Glomerular endothelial cell (primary cell): Measurements from ENCODE around the gene AK8. TPM values are rescaled to one million over a fixed set of nuclear protein-coding genes. Genes with fewer than 3 reads are reported as not detected.

Source experiments
- DNase-seq: peaks from one replicate; pipeline ENCODE4 v3.0.0-alpha.2; 2011; ENCODE audit warnings: low read depth, low spot score; ENCODE audit errors: extremely low read depth
- total RNA-seq: library from RNA; depleted of rRNA; stranded (reverse); fragments of >200 nt; gene quantifications from 2 replicates; pipeline ENCODE4 v1.2.3, GENCODE V29; 2015

AK8 gene
- total RNA-seq, 1 donor from 2014 or later: 1.5 TPM

DNA sequence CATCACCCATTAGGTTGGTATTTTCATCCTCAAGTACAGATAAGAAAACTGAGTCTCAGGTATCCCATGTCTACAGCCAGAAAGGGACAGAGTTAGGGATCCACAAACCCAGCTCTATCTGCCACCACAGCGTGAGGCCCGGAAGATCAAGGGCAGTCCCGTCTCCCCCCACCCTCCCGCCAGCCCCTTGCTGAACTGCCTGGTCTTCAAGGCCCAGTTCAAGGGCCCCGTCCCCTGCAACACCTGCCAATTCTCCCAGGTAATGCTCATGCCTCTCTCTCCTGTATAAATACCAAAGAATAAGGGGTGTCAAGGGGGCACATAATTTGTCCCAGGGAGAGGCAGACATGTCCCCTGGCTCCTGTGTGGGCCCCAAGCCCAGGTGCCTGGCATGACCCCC, 50.7 kb downstream of the AK8 start:
- no peak for DNase-seq

DNA sequence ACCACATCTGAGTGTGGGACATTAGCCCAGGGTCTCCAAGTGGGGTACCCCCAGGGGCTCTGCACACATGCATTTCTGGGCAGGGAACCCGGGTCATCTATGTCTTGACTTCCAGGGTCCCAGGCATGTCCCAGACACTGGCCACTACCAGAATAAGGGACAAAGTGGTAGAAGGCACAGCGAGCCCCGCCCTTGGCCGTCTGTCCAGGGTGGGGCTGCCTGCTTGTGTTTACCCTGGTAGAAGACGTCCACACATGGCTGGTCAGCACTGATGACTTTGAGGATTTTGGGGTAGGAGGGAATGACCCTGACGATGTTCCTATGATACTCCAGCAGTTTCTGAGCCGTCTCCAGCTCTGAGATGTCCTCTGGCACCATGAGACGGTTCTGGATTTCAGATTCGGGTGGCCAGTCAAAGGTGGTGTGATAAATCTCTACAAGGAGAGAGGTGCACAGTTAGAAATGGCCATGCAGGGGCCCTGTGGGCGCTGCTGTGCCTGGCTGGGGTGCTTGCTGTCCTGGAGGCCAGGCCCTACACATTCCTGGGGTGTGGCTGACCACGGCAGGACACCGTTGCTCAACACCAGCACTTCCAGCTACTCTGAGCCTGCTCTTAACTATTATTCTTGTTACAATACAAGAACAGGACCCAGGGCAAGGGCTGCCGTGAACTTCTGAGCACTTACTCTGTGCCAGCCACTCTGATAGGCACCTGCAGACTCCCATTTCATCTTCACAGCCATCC, 51.3 kb downstream of the AK8 start:
- DNase-seq: no peak

DNA sequence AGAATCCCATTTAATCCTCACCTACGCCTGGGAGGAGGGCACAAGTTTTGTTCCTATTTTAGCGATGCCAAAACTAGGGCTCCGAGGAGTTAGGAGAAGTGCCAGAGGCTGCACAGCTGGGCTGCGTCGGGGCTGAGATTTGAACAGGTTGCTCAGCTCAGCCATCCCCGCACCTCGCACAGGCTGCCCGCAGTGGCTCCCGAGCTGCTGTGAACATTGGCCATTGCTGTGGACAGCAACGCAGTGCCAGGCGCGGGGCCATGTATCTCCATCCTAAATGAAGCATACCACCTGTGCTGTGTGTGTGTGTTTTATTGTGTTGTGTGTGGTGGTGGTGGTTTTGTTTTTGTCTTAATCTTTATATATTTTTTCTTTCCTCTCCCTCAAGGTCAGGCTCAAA, 52.0 kb downstream of the AK8 start:
- DNase-seq: no peak

DNA sequence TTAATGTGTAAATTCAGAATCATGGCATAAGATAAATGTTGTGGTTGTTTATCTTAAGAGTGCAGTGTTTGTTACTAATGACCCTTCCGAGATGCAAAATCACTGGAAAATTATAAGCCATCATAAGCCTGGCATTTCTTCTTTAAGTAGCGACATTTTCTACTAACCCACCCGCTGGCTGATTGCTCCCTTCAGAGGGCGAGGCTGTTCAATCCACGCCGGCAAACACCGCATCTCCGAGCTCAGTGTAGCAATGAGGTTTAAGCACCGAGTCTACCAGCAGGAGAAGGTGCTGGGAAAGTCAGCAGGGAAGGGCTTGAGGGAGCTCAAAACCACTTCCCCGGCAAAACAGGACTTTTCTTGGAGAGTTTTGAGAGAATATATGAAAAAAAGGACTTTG, 52.7 kb downstream of the AK8 start:
- no peak for DNase-seq

DNA sequence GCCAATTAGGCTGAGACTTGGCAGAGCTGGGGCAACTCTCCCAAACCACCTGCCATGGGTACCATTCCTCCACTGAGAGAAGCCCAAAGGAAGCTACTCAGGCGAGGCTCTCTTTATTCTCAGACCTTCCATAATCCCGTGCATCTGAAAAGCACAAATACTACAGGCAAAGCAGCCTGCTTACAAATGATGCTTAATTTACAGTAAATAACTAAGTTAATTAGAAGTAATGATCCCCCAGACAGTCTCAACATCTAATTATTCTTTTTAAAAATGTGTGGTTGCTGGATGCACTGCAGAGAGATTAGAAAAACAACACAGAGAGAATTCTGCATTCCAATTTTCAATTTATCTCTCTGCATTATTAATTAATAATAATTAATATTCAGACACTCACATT, 53.1 kb downstream of the AK8 start:
- no peak for DNase-seq

DNA sequence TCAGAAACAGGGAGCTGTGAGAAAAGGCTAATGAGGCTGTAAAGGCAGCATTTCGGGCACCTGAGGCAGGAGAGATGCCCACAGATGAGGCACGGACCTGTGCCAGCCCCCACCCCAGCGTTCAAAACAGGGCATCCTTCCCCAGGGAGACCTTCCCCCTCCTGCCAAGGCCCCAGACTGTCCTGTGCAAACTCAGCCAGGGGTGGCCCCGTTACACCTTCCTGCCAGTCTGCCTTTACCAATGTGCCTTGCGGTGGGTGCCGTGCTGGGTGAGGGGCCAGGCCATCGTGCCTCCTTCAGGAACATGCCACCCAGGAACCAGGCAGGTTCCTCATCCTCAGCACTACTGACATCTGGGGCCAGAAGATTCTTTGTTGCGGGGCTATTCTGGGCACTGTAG, 53.9 kb downstream of the AK8 start:
- DNase-seq: no peak

DNA sequence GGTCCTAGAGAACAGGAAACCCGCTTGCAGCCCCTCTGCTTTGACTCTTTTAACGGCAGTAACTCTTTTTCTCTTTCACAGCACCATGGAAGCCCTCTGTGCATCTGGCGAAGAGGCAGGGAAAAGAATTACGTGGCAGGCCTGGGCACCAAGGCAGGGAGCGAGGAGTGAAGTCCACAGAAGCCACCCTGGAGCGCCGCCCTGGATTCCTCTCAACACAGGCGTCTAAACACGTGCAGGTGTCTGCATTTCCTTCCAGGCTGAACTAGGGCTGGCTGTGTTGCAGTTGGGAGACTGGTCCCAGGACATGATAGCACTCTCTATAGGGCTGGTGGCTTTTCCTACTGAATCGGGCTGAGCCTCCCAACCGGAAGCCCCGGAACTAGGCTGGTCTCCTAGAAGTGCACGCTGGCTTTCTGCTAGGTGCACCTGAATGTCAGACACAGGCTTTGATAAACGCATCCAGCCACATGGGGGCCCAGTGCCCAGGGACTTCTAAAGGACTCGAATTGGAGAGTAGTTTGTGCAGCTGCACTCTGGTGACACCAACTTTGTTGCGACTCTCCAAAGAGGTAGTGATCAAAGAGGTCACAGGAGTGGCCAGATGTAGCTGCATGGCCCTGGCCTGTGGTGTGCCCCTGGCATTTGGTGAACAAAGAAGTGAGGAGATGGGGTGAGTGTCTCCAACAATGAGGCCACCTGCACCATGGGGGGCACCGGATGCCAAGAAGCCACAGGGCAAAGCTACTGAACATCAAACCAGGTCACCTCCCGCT, 54.5 kb downstream of the AK8 start:
- DNase-seq: no peak

DNA sequence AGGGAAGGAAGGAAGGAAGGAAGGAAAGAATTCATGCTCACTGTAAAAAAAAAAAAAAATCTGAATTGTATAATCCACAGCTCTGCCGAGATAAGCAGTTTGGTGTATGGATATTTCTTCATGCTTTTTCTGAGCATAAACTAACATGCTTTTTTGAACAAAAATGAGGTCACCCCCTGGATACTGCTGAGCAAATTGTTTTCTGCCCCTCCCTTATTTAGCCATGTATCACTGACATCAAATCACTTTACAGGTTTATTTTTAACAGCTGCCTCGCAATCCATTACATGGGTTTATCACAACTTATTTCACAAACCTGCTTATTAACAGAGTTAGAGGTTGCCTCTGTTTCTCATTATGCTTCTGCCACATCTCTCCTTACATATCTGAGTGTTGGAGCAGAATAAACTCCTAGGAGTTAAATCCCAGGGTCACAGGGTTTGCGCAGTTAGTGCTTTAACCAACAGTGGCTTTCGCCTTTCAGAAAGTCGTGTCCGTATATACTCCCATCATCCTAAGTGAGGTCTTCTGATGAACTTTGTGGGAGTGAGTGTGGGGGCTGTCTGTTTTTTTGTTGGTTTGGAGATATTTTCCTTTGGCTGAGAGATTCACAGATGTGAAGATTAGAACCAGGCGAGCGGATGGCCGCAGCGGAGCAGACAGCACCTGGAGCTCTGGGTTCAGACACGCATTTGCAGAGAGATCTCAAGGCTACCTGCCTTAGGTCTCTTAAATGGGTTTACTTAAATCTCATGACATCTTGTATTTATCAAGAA, 57.7 kb downstream of the AK8 start:
- DNase-seq: no peak

DNA sequence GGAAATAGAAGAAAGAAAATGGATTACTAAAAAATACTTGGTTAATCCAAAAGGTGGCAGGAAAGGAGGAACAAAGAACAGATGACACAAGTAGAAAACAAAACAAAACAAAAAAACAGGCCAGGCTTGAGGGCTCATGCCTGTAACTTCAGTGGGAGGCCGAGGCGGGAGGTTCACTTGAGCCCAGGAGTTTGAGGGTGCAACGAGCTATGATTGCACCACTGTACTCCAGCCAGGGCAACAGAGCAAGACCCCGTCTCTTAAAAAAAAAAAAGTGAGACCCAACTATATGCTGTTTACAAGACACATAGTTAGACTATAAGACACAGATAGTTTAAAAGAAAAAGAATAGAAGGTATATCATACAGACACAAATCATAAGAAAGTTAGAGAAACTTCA, 59.5 kb downstream of the AK8 start:
- DNase-seq: no peak

DNA sequence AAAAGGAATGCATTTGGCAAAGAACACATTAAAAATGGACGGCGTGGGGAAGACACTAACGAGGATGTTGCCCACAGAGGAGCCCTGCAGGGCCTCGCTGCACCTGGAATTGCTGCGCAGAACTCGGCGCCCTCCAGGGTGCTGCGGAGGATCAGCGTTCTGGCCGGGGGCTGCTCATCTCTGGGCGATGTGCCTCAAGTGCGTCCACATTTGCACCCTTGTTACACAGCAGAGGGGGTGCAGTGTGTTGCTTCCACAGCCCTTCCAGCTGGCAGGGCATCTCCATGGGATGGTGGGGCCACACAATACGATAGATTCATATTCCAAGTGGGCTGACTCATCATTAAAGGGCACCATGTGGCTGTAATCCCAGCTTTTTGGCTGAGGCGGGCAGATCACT, 63.1 kb downstream of the AK8 start:
- DNase-seq: no peak

DNA sequence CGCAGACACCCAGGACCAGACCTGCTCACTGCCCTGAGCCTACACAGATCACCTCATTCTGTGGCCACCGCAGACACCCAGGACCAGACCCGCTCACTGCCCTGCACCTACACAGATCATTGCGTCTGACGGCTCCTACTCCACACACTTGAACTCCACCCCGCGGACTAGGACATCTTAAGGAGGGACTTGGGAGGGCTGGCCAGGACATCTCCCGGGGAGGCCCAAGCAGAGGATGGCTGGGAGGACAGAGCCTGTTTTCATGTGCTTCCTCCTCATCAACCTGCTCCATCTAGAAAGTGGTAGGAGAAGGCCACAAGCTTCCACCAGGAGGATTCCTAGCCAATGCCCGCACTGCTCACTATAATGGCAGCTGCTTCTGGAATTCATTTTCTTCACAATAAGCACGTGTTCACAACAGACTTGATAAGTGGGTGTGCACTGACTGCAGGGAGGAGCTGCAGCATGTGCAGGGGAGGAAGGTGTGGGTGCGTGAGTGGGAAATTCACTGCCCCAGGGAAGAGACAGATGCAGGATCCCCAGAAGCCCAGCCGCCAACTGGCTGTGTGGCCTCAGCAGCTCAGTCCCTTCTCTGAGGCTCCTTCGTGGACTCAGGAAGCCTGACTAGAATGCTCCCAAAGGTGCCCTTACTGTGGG, 64.8 kb downstream of the AK8 start:
- no peak for DNase-seq

DNA sequence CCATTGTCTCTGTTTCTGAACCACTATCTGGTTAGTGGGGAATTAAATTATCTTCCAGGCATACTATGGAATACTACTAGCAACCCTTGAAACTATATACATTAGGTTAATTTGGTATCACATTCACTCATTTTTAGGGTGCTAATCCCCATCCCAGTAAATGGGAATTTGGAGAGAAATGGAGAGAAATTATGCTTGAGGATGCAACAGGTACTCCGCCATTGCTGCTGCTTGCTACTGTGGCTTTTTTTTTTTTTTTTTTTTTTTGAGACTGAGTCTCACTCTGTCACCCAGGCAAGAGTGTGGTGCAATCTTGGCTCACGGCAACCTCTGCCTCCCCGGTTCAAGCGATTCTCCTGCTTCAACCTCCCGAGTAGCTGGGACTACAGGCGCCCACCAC, 66.1 kb downstream of the AK8 start:
- DNase-seq: no peak

DNA sequence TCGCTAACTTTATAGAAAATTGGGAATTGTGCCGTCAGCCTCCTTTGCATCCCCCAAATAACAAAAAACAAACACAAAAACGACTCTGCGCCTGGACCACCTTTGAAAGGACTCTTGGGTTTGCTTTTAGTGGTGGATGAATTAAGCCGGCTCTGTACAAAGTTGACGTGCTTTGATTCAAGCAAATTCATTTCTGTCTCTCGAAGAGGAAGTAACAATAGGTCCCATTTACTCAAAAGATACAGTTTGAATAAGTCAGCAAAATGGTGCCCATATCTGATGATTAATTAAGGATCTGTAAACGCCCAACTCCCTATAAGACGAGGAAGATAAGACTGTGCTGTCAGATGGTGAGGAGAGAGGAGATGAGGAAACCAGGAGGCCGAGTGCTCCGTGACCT, 67.8 kb downstream of the AK8 start:
- DNase-seq: no peak

DNA sequence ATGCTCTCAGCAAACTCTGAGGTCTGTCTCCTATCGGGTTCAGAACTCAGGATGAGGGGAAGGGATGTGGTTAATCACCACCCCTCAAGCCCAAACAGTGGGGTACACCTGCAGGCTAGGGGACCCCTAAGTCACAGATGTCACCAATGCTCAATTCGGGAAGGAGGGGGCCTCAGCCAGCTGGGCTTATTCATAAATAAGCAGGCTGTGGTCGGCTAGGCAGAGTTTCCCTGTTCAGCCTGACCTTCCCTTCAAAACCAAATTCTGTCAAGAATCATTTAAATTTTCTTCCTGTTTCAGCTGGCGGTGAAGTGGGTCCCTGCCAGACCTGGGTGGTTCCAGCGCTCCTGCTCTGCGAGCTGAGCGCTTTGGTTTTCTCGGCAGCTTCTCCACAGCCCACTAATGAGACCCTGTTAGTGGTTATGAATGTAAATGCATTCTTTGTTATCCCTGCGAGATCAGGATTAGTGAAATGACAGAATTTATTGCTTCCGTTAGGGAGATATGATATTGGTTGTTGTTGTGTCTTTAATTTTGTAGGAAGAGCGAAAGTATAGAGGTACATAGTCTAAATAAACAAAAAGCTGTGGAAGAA, 68.3 kb downstream of the AK8 start:
- no peak for DNase-seq

DNA sequence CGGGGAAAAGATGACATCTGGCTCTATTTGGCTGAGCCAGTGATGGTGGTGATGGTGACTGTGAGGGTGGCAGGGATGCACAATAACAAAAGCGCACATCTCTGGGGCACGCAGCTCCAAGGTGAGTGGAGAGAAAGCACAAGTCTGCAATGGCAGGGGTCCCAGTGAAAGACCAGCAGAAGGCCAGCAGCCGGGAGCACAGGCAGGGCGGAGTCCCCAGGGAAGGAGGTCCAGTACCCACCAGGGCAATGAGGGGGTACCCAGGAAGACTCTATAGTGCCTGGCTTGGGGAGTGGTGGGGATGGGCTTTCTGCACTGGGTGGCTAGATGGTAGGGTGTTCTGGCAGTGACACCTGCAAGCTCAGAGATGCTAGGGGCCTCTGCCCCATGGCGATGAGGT, 69.4 kb downstream of the AK8 start:
- DNase-seq: no peak

DNA sequence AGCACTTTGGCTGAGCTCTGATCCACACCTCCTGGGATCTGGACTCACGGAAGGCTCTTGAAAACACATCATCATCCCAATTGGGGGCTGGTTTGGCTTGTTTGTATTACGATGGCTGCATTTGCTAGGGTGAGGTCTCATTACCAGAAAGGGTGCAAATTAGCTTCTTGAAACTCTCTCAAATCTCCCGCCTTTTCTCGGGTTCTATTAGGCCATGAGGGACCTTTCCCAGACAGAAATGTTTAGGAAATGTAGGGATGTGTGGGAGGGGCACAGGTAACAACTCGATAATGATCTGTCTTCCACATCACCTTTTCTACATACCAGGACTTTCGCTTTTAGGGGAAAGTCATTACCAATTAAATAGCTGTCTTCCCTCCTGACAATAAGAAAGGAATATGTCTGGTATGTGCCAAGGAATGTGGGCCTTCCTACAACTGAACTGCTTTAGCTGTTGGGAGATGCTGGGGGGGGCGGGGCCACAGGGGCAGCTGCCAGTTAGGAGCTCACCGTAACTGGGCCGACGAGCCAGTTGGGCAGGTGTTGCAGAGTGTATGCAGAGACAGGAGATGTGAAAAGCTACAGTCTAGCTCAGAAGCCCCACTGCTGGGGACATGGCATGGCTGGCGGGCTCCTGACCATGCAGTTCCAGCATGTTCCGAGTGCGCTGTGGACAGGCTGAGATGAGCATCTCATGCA, 71.2 kb downstream of the AK8 start:
- no peak for DNase-seq

DNA sequence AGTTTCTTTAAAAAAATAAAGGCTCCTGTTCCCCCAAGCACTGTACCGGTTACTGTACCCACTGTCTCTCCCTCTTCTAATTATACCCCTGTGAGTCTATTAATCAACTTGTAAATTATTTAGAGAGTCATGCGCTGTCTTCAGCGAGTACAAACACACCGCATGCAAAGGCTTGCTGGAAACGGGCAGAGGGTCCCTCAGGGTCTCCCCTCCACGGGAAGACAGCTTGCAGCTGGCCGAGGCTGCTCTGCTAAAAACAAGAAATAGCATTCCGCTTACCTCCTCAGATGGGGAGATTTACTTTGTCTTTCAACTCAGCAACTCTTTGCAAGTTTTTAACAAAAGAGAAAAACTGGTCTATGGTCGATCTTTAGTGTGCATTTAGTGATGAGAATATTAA, 71.8 kb downstream of the AK8 start:
- DNase-seq: no peak

DNA sequence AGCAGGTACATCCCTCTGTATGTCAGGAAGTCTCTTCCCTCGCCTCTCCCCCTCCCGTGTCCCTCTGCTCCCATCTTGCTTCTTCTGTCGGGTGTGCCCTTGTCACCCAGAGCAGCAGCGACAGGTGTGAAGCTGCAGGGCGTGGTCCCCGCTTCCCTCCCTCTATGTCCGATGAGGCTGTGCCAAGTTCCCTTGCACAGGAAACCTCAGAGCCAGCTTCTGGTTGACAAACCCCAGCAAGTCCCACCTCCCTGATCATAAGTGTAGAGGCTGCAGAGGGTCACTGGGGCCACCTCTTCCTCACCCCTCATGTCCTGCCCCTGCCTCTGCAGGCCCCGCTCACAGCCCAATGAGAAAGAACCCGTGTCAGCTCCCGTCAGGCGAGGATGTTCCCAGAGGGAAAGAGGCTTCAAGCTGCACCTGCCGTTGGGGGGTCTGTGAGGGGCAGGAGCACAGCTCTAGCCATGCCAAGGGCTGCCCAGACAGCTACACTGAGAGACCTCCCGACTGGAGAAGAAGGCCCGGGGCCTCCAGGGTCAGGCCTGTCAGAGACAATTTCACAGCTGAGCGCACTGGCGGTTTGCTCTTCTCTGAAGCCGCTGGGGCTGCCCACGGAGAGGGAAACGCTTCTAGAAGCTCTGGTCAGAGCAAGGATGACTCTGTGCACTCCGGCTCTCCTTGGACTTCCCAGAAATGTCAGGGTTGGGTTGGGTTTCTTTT, 73.3 kb downstream of the AK8 start:
- DNase-seq: no peak

DNA sequence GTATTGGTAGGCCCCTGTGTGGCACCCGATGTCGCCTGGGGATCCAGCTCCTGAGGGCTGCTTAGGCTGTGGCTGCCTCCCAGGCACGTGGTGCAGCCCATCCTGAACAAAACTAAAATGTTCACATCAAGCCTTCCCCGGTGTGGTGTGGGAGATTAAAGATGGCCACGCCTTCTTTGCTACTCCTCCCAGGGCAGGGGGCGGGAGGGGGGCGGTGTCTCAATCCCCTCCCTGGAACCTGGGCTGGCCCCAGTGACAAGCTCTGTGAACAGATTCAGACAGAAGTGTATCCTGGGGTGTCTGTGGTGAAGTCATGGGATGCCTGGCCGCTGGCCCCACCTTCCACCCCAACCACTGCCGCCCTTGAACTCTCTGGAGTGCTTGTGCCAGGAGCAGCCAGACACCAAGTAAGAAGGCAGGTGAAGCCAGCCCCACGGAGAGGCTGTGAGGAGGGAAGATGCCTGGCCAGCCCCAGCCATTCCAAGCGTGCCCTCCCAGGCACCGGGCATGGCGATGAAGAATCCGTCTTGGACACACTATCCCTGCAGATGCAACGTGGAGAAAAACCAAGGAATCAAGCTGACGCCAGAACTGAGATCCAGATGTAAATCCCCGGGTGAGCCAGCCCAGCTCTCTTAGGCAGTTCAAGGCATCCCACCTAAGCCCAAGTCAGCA, 75.8 kb downstream of the AK8 start:
- no peak for DNase-seq
